OCI-LY3 (cell line): ENCODE measurements around the gene FOXO1.

Experiments
- CTCF ChIP-seq: fragments of 200-600, 300-600 bp; sonication (generic); IDR thresholded peaks from 2 replicates; pipeline ENCODE4 v1.5.1; 2014; ENCODE audit warnings: antibody characterized with exemption, low read length, low read depth
- EZH2phosphoT487 ChIP-seq: fragments of 200-600 bp; shearing (Covaris generic); IDR thresholded peaks from 2 replicates; pipeline ENCODE4 v1.6.1; 2018; ENCODE audit warnings: antibody characterized with exemption, mixed run types, low read depth

- no peak for TF ChIP-seq CTCF
- TF ChIP-seq EZH2phosphoT487: no peak
These were observed 10.1 kb downstream of the FOXO1 start for GRCh38 chr13:40656358-40656757.
